Transverse colon (tissue), 4 donors: Measurements from ENCODE around the gene SLC25A41.

ENCODE experiments used
- CTCF ChIP-seq, 5 experiments: fragments of 200-600 bp in 3 of 5; fragments of 450-650 bp in 2 of 5; sonication (generic) in 3 of 5; IDR thresholded peaks; 1 replicate in 2 of 5; 2 replicates in 3 of 5; pipeline ENCODE4 v1.5.1; 2016 to 2017; ENCODE audit warnings: antibody characterized with exemption in 5 of 5, inconsistent platforms in 3 of 5, mild to moderate bottlenecking in 2 of 5, moderate library complexity in 1 of 5
- POLR2A ChIP-seq: fragments of 450-650 bp; IDR thresholded peaks from one replicate; pipeline ENCODE4 v1.6.1; 2016; ENCODE audit warnings: antibody characterized with exemption, mild to moderate bottlenecking, moderate library complexity
- POLR2AphosphoS5 ChIP-seq, 3 donors: sonication (generic); formaldehyde crosslinking; IDR thresholded peaks; one replicate each; pipeline ENCODE4 v1.6.1; 2016; ENCODE audit warnings: antibody characterized with exemption in 3 of 3

GRCh38 chr19:6446452-6446851 is 12.9 kb upstream of the SLC25A41 start:
- TF ChIP-seq POLR2A = no peak
- TF ChIP-seq POLR2AphosphoS5 (IDR thresholded peaks at IDR 0.05) = no peak
- no peak for TF ChIP-seq CTCF (IDR thresholded peaks at IDR 0.05)
